Suprapubic skin (tissue), 4 donors: ENCODE data around the gene WDR11. TPM values are rescaled to one million over a fixed set of nuclear protein-coding genes. Genes with fewer than 3 reads are reported as not detected.

ENCODE experiments used
- DNase-seq, 2 donors: peaks; one replicate each; pipeline ENCODE4 v3.0.0-alpha.2; 2019; ENCODE audit warnings: low spot score in 2 of 2
- H3K27ac ChIP-seq: fragments of 200-600 bp; sonication (generic); one replicate; pipeline ENCODE4 v1.5.1; 2019
- H3K27me3 ChIP-seq: fragments of 200-600 bp; sonication (generic); one replicate; pipeline ENCODE4 v1.5.1; 2019
- H3K36me3 ChIP-seq: fragments of 200-600 bp; sonication (generic); one replicate; pipeline ENCODE4 v1.5.1; 2019
- H3K4me1 ChIP-seq: fragments of 200-600 bp; sonication (generic); one replicate; pipeline ENCODE4 v1.5.1; 2019
- H3K4me3 ChIP-seq: fragments of 200-600 bp; sonication (generic); one replicate; pipeline ENCODE4 v1.5.1; 2019; ENCODE audit warnings: mild to moderate bottlenecking
- H3K9me3 ChIP-seq: fragments of 200-600 bp; sonication (generic); one replicate; pipeline ENCODE4 v1.5.1; 2019
- CTCF ChIP-seq, 2 donors: fragments of 200-600 bp in 1 of 2; fragments of 450-650 bp in 1 of 2; sonication (generic) in 1 of 2; IDR thresholded peaks; one replicate each; pipeline ENCODE4 v1.5.1; 2016 to 2019; ENCODE audit warnings: antibody characterized with exemption in 2 of 2, mild to moderate bottlenecking in 1 of 2, moderate library complexity in 1 of 2
- EP300 ChIP-seq: sonication (generic); formaldehyde crosslinking; IDR thresholded peaks from one replicate; pipeline ENCODE4 v1.6.1; 2017; ENCODE audit warnings: antibody characterized with exemption
- POLR2A ChIP-seq, 2 donors: fragments of 450-650 bp; IDR thresholded peaks; one replicate each; pipeline ENCODE4 v1.6.1; 2017; ENCODE audit warnings: antibody characterized with exemption in 2 of 2, mild to moderate bottlenecking in 2 of 2, moderate library complexity in 2 of 2
- POLR2AphosphoS5 ChIP-seq, 3 donors: sonication (generic); formaldehyde crosslinking; IDR thresholded peaks; one replicate each; pipeline ENCODE4 v1.6.1; 2017; ENCODE audit warnings: antibody characterized with exemption in 3 of 3
- WGBS: methylation state at CpG from one replicate; pipeline ENCODE4 v1.1.5; 2018; 5-methylcytosine and 5-hydroxymethylcytosine counted together
- total RNA-seq, 4 donors: library from RNA; depleted of rRNA; stranded (reverse); fragments of >200 nt; gene quantifications; one replicate each; pipeline ENCODE4 v1.1.0, GENCODE V29; 2016

Gene WDR11, protein sequence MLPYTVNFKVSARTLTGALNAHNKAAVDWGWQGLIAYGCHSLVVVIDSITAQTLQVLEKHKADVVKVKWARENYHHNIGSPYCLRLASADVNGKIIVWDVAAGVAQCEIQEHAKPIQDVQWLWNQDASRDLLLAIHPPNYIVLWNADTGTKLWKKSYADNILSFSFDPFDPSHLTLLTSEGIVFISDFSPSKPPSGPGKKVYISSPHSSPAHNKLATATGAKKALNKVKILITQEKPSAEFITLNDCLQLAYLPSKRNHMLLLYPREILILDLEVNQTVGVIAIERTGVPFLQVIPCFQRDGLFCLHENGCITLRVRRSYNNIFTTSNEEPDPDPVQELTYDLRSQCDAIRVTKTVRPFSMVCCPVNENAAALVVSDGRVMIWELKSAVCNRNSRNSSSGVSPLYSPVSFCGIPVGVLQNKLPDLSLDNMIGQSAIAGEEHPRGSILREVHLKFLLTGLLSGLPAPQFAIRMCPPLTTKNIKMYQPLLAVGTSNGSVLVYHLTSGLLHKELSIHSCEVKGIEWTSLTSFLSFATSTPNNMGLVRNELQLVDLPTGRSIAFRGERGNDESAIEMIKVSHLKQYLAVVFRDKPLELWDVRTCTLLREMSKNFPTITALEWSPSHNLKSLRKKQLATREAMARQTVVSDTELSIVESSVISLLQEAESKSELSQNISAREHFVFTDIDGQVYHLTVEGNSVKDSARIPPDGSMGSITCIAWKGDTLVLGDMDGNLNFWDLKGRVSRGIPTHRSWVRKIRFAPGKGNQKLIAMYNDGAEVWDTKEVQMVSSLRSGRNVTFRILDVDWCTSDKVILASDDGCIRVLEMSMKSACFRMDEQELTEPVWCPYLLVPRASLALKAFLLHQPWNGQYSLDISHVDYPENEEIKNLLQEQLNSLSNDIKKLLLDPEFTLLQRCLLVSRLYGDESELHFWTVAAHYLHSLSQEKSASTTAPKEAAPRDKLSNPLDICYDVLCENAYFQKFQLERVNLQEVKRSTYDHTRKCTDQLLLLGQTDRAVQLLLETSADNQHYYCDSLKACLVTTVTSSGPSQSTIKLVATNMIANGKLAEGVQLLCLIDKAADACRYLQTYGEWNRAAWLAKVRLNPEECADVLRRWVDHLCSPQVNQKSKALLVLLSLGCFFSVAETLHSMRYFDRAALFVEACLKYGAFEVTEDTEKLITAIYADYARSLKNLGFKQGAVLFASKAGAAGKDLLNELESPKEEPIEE
- total RNA-seq, result 100 to 1,000 TPM in 1 of 4 donors, 10 to 100 TPM in 3; 32.9 to 107 (median 64.7) TPM

DNA sequence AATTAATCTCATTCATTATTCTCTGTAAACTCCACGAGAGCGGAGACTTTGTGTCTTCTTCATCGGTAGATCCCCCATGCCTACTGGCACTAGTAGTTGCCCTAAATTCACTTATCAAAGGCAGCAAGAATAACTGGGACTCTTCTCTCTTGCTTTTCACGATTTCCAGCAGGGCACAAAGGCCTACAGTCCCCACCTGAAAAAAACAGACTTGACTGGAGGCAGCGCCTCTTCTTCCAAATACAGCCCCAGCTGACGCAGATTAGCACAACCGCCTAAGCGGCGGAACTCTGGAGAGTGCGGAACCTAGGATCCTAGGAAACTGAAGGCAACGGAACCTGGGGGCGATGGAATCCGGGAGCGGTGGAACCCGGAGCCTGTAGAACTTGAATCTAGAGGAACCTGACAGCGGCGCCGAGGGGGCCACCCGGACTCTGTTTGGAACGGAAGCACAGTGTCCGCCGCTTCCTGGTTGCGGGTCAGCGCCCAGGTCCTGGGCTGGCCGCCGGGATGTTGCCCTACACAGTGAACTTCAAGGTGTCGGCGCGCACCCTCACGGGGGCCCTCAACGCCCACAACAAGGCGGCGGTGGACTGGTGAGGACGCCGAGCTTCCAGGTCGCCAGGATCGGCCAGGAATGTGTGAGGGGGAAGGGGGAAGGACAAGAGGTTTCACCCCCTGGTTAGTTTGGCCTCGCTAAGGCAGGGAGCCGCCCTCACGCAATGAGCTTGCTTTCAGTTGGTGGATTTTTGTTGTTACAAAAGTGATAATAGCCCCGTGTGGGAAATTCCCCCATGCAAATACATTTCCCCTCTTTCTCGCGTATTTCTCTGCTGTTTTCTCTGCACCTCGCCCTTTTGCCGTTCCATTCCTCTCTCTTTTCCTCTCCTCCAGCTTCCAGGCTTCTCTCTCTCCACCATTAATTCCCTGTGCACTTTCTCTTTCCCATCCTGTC is at the start of gene WDR11:
TSS of gene WDR11 (plus strand) at position 452 of the 955 bp plus-strand sequence. CDS start at position 511, 59 bp downstream.
- TF ChIP-seq CTCF (IDR thresholded peaks at IDR 0.05) (no peak), POLR2AphosphoS5 (IDR thresholded peaks at IDR 0.05) (peak in 2 of 3 donors; percentile 62 to 74), EP300 (no peak), POLR2A (IDR thresholded peaks at IDR 0.05) (peak in 1 of 2 donors; percentile 62)

DNA sequence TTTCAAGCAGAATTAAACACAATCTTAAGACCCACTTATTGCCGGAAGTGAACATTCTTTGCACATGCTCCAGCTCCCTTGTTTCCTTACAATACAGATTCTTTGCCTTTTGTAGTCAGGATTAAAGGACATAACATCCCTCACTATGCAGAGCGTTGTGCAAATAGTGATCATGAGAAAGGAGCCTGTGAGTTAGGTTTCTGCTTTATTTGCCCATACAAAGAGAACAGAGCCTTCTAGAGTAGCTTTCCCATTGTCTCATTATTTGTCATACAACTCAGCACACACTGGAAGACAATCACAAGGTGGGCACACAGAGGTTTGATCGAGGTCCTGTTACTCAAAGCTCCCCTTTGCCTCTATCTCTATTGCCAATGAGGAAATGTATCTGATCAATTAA is 48.2 kb upstream of the WDR11 start:
- no peak for TF ChIP-seq EP300
- TF ChIP-seq POLR2AphosphoS5 (IDR thresholded peaks at IDR 0.05), result no peak
- TF ChIP-seq POLR2A (IDR thresholded peaks at IDR 0.05), result no peak
- no peak for TF ChIP-seq CTCF (IDR thresholded peaks at IDR 0.05)
- 91% methylated on average over 3 of the region's 3 CpGs for WGBS
- no peaks in the 10 kb centered on the region for H3K4me1 ChIP-seq
- no peak for DNase-seq
- H3K27ac ChIP-seq, result no peak overlapping the region
- no peaks in the 10 kb centered on the region for H3K9me3 ChIP-seq
- H3K36me3 ChIP-seq, result no peaks in the 10 kb centered on the region
- no peak overlapping the region for H3K4me3 ChIP-seq
- peaks cover 5% of the 10 kb centered on the region for H3K27me3 ChIP-seq

More for the DNA sequence above, at the start of gene WDR11:
- H3K27me3 ChIP-seq, result no peaks in the 10 kb centered on the region
- H3K9me3 ChIP-seq, result no peaks in the 10 kb centered on the region
- no peaks in the 10 kb centered on the region for H3K36me3 ChIP-seq
- peak; percentile 92 to 95 for DNase-seq
- peak within 1 kb of the TSS; percentile 67 for H3K4me3 ChIP-seq
- WGBS, result 11% methylated on average over 18 of the region's 45 CpGs
- peak within 1 kb of the TSS; percentile 80 for H3K27ac ChIP-seq
- H3K4me1 ChIP-seq, result peaks cover 25% of the 10 kb centered on the region

DNA sequence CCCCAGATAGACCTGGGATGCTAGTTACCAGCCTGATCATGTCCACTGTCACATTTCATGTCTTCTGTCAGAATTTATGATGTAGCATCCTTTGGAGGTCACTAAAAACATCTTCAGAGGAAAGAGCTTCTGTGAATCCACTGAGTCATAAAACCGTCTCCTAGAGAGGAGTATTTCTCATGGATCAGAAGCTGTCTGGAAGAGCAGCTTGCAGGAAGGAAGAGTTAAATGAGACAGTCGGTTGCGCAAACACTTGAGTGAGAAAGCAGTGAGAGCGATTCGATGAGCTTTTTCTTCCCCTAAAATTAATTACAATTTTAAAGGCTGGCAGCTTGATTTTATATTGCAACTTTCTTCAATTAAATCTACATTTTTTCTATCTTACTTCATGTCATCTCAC is 47.2 kb upstream of the WDR11 start:
- no peak overlapping the region for H3K27ac ChIP-seq
- 65% methylated on average over 5 of the region's 5 CpGs for WGBS
- no peaks in the 10 kb centered on the region for H3K9me3 ChIP-seq
- H3K27me3 ChIP-seq, result peaks cover 5% of the 10 kb centered on the region
- TF ChIP-seq CTCF (IDR thresholded peaks at IDR 0.05) (no peak), POLR2AphosphoS5 (IDR thresholded peaks at IDR 0.05) (no peak), POLR2A (IDR thresholded peaks at IDR 0.05) (no peak), EP300 (no peak)
- no peak overlapping the region for H3K4me3 ChIP-seq
- H3K36me3 ChIP-seq, result no peaks in the 10 kb centered on the region
- no peak for DNase-seq
- H3K4me1 ChIP-seq, result no peaks in the 10 kb centered on the region

DNA sequence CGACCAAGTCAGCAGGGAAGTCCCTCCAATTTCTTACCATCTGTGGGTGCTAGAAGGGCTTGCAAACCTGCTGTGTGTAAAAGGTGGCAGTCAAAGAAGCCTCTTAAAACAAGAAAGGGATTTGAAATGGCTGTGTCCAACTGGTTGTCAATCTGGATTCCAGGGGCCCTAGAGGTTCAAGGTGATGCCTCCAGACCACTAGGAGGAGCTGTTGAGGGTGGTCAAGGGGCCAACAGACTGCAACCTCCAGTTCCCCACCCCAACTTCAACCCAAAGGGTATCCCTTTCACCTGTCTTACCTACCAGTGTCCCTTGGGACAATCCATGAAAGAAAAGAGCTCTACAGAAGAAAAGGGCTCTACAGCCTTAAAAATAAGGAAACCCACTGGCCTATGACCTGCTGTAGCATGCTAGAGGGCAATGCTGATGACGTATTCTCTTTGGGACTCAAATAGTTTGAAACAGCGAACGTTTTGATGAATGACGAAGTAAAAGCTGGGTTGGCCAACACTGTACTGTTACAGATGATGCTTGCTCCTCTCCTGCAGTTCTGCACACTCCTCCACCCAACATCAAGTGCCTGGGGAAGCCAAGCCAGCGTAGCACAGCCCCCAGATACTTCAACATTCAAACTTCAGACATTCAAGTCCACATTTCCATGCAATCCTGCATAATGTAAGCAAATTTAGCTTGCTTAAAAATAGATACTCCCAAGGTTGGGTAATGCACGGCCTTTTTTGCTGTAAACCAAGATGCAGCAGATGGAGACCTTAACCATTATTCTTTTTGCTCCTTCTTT is 45.9 kb upstream of the WDR11 start:
- no peak overlapping the region for H3K27ac ChIP-seq
- no peaks in the 10 kb centered on the region for H3K4me1 ChIP-seq
- H3K36me3 ChIP-seq, result no peaks in the 10 kb centered on the region
- no peaks in the 10 kb centered on the region for H3K9me3 ChIP-seq
- no peak for DNase-seq
- no peak overlapping the region for H3K4me3 ChIP-seq
- peaks cover 5% of the 10 kb centered on the region for H3K27me3 ChIP-seq
- TF ChIP-seq POLR2AphosphoS5 (IDR thresholded peaks at IDR 0.05), result no peak
- TF ChIP-seq CTCF (IDR thresholded peaks at IDR 0.05), result no peak
- no peak for TF ChIP-seq EP300
- TF ChIP-seq POLR2A (IDR thresholded peaks at IDR 0.05), result no peak
- 80% methylated on average over 7 of the region's 7 CpGs for WGBS
